GM18907 (cell line): ENCODE data around the gene ONECUT3.
"Not testable (repeated sequence)": the region's sequence is repeated elsewhere in the genome, so short reads cannot be mapped to it uniquely, and the experiment has no call there.

Source experiments
- ATAC-seq: cut with Tn5 transposase; IDR thresholded peaks from one replicate; pipeline ENCODE4 v1.9.1; 2021; ENCODE audit warnings: mild to moderate bottlenecking, moderate library complexity; ENCODE audit not compliant: unreplicated experiment

ONECUT3 gene

DNA sequence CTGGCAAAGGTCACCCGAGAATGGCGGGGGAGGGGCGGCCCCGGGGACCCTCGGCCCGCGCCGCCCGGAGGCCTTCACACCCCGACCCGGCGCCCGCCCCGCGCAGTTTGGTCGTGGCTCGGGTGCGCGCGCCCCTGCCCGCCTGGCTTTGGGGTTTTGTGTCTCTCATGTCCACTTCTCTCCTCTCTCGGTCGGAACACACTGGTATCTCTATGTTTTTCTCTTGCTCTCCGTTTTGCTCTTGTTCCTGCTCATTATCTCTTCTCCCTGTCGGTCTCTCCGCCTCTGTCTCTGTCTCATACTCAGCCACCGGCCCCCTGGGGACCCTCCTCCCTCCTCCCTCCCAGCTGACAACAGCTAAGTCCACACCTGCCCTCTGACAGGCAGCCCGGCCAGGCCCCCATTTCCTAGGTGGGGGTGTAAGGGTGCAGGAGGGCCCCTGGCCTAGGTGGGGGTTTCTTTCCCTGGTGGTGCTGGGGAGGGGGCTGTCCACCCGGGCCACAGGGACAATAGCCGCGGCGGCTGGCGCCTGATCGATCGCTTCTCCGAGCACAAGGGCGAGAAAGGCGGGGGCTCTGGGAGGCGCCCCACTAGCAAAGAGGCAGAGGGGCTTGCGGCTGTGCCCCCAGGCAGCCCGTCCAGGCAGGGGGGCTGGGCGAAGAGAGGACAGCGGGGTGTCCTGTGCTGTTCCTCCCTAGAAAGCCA lies 2.3 kb downstream of the ONECUT3 start:
- ATAC-seq: no peak

- ATAC-seq: no peak
These were observed 3.0 kb downstream of the ONECUT3 start for GRCh38 chr19:1756264-1756663.

DNA sequence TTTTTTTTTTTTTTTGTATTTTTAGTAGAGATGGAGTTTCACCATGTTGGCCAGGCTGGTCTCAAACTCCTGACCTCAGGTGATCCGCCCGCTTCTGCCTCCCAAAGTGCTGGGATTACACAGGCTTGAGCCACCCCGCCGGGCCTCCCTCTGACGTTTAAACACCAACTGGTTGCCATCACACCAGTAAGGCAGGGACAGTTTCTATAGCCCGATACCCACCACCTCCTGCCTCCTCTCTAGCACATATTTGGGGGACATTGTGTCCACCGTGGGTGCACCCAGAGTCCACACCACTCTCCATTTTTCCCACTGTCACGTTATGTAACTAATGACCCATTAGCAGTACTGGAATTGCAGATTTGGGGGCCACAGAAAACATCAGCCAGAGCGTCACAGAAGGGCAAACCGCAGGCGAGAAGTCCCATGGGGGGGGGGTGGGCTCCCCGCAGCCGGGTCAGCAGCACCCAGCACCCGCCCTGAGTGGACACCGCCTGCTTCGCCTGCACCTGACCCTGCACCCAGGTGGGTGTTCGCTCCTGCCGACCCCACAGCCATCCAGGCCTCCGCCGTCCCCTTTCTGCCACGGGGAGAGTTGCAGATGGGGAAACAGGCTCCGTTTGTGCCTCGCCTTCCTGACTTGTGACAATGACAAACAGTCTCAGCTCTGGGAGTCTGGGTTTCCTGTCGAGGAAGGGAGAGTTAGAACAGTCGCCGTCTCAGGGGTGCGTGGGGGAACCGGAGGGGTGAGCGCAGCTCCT lies 3.6 kb downstream of the ONECUT3 start:
- no peak for ATAC-seq

DNA sequence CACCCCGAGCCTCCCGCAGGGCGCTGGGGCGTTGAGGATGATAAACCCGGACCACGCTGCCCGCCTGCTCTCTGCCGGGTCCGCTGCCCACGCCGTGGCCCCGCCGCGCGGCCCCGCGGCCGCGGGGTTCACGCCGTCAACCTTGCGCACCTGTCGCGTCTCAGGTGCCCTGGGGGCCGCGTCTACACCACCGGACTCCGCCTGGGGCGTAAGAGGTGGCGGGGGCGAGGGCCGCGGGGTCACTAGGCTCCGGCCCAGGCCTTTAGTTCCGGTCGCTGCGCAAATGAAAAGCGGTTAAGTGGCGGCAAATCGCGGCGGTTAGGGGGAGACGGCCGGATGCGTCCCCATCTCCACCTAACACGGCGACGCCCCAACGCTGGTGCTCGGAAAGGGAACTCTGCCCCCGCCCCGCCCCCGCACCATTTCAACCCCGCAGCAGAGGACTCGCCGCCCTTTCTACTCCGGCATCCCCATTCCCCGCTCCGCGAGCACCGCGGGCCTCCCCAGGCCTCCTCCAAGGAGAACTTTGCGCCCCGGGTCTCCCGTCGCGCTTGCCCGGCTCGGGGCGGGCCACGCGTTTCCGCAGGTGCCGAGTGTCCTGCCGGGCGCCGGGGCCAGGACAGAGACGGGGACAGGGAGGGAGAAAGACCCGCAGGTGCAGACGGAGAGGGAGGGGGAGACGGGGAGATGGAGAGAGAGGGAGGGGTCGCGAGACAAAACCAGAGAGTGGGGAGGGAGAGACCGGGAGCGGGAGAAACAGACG lies 4.3 kb downstream of the ONECUT3 start:
- no peak for ATAC-seq

DNA sequence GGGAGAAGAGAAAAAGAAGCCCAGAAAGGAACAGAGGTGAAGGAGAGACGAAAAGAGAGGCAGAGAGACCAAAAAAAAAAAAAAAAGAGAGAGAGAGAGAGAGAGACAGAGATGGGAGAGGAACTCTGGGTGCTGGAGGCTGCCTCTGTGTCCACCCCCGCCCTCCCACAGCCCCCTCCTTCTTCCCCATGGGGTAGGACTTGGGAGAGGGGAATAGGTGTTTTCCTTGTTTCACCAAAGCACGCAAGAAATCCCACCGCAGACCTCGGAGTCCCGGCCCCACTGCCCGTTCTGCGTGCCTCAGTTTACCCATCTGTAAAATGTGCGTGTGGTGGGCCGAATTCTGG lies 4.9 kb downstream of the ONECUT3 start:
- ATAC-seq: no peak

GRCh38 chr19:1758959-1759903 lies 5.9 kb downstream of the ONECUT3 start:
- no peak for ATAC-seq

GRCh38 chr19:1760020-1760419 lies 6.7 kb downstream of the ONECUT3 start:
- ATAC-seq: no peak

DNA sequence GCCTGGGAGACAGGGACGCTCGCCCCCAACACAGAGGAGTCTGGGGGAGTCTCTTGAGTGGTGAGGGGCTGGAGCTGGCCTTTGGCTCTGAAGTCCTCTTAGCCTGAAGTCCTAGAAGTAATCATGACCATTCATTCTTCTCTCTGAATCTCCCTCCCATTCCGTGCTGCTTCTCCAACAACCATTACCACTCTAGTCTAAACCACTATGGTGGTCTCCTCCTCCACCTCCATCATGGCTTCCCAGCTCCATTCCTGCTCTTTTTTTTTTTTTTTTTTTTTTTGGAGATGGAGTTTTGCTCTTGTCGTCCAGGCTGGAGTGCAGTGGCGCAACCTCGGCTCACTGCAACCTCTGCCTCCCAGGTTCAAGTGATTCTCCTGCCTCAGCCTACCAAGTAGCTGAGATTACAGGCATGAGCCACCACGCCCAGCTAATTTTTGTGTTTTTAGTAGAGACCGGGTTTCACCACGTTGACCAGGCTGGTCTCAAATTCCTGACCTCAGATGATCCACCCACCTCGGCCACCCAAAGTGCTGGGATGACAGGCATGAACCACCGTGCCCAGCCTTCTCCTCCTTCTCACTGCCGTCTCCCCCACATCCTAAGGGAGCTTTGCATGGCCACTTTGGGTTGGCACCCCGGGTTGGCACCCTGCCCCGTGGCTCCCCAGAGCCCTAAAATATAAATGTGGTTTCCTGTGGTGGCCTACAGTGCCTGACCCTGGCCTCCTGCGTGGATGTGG lies 7.7 kb downstream of the ONECUT3 start:
- not testable (repeated sequence) for ATAC-seq

GRCh38 chr19:1761528-1762242 lies 8.4 kb downstream of the ONECUT3 start:
- no peak for ATAC-seq

DNA sequence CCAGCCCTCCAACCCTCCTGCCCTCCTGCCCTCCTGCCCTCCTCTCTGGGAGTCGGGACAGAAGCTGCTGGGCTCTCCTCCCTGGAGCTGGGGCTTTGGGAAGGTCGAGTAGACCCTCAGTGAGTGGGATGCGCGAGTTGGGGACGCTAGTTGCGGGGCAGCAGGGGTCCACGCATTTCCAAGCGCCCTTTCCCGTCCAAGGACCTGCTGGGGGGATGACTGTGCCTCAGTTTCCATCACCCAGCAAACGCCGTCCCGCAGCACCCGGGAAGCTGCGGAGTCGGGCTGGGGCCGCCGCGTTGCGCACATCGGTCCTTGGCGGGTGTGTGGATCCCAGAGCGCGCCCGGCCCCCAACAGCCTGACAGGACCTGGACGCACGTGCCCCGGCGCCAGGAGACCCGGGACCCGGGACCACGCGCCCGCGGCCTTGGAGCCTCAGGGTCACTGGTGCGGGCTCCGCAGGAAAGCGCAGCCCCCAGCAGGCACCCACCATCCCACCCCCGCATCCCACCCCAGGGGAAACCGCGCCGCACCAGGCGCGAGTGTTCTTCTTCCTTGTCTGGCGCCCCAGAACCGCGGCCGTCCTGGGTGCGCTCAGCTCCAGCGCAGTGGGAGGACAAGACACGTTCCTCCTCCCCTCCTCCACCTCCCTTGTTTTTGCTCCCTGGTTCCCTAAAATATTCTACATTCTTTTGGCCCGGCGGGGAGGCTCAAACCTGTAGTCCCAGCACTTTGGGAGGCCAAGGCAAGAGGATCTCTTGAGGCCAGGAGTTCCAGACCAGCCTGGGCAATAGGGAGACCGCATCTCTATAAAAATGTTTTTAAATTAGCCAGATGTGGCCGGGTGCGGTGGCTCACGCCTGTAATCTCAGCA lies 9.2 kb downstream of the ONECUT3 start:
- no peak for ATAC-seq

- ATAC-seq: no peak
These were observed 10.6 kb downstream of the ONECUT3 start for GRCh38 chr19:1763648-1764639.

GRCh38 chr19:1764729-1765128 lies 11.4 kb downstream of the ONECUT3 start:
- ATAC-seq: no peak

- no peak for ATAC-seq
These were observed 12.1 kb downstream of the ONECUT3 start for GRCh38 chr19:1765232-1765903.

- no peak for ATAC-seq
These were observed 12.8 kb downstream of the ONECUT3 start for GRCh38 chr19:1765904-1766799.

DNA sequence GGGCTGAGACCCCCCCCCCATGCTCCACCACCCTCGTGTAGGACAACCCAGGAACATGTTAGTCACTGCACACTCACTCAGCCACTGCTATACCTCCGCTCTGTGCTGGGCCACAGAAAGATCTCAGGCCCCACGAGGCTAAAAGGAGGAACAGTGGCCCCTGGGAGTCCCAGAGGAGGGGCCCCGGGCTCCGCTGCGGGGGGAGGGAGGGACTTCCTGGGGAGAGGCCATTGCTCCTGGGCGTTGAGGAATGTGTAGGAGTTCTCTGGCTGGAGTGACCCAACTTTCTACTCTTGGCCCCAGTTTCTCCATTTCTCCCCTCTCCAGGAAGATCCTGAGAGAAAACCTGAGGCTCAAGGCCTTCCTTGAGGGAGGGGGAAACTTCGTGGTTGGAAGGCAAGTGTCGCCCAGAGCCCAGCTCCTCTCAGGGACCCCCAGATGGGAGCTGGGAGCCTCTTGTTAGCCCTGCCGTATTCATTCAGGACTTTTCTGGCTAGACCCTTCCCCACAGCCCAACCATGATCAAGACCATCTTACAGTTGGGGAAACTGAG lies 13.6 kb downstream of the ONECUT3 start:
- no peak for ATAC-seq
